ENCODE measurements around the gene AGMO.
"Not testable (repeated sequence)": the region's sequence is repeated elsewhere in the genome, so short reads cannot be mapped to it uniquely, and the experiment has no call there.

AGMO gene

GRCh38 chr7:15306296-15306695, 255.5 kb downstream of the AGMO start:
- no peak for DNase-seq

- no peak for DNase-seq
Measured at GRCh38 chr7:15305002-15305600, 256.7 kb downstream of the AGMO start.

GRCh38 chr7:15303357-15303756, 258.5 kb downstream of the AGMO start:
- no peak for DNase-seq

- DNase-seq = not testable (repeated sequence)
Measured at GRCh38 chr7:15300986-15301385, 260.8 kb downstream of the AGMO start.

- no peak for DNase-seq
Measured at GRCh38 chr7:15292138-15292537, 269.7 kb downstream of the AGMO start.

GRCh38 chr7:15291699-15292098, 270.1 kb downstream of the AGMO start:
- no peak for DNase-seq

- DNase-seq = no peak
Measured at GRCh38 chr7:15288741-15289140, 273.1 kb downstream of the AGMO start.

- DNase-seq = no peak
Measured at GRCh38 chr7:15284396-15284795, 277.4 kb downstream of the AGMO start.

GRCh38 chr7:15280078-15280733, 281.6 kb downstream of the AGMO start:
- DNase-seq = no peak

GRCh38 chr7:15279640-15280039, 282.2 kb downstream of the AGMO start:
- DNase-seq = no peak

GRCh38 chr7:15257689-15258088, 304.1 kb downstream of the AGMO start:
- no peak for DNase-seq

- no peak for DNase-seq
Measured at GRCh38 chr7:15252181-15252580, 309.6 kb downstream of the AGMO start.

GRCh38 chr7:15248514-15248913, 313.3 kb downstream of the AGMO start:
- DNase-seq = no peak

GRCh38 chr7:15245831-15246230, 316.0 kb downstream of the AGMO start:
- DNase-seq = no peak

GRCh38 chr7:15239801-15240200, 322.0 kb downstream of the AGMO start:
- DNase-seq = no peak

GRCh38 chr7:15236952-15237351, 324.9 kb downstream of the AGMO start:
- DNase-seq = no peak

- DNase-seq = no peak
Measured at GRCh38 chr7:15234431-15234830, 327.4 kb downstream of the AGMO start.

GRCh38 chr7:15228831-15229230, 333.0 kb downstream of the AGMO start:
- no peak for DNase-seq

GRCh38 chr7:15225981-15226380, 335.8 kb downstream of the AGMO start:
- no peak for DNase-seq

GRCh38 chr7:15219758-15220157, 342.1 kb downstream of the AGMO start:
- no peak for DNase-seq

GRCh38 chr7:15218261-15218660, 343.6 kb downstream of the AGMO start:
- DNase-seq = no peak

GRCh38 chr7:15215616-15216015, 346.2 kb downstream of the AGMO start:
- no peak for DNase-seq

- no peak for DNase-seq
Measured at GRCh38 chr7:15214976-15215375, 346.8 kb downstream of the AGMO start.

GRCh38 chr7:15213093-15213492, 348.7 kb downstream of the AGMO start:
- DNase-seq = no peak

GRCh38 chr7:15209429-15209828, 352.4 kb downstream of the AGMO start:
- DNase-seq = no peak

Measured in activated CD4-positive, alpha-beta T cell treated with anti-CD3 and anti-CD28 coated beads for 1 hour (primary cell).